HepG2 (cell line): Measurements from ENCODE around the gene SYVN1. TPM values are rescaled to one million over a fixed set of nuclear protein-coding genes. Genes with fewer than 3 reads are reported as not detected.

ENCODE experiments used
- CHD2 ChIP-seq: IDR thresholded peaks from 2 replicates; pipeline ENCODE4 v1.6.1; 2011; ENCODE audit warnings: low read depth, low read length, improper control_type of control experiment
- EP300 ChIP-seq, 3 experiments: sonication (generic) in 1 of 3; formaldehyde crosslinking in 1 of 3; IDR thresholded peaks; 2 replicates each; pipeline versions ENCODE4 v1.5.1 to v1.6.1; 2011 to 2020; ENCODE audit warnings: low read depth in 2 of 3, low read length in 2 of 3, borderline replicate concordance in 1 of 3, improper control_type of control experiment in 1 of 3, mild to moderate bottlenecking in 1 of 3, missing genetic modification reagents in 1 of 3, moderate library complexity in 1 of 3
- FOXA1 ChIP-seq, 2 experiments: fragments of 450-650 bp in 1 of 2; sonication (generic) in 1 of 2; formaldehyde crosslinking in 1 of 2; IDR thresholded peaks; 2 replicates each; pipeline versions ENCODE4 v1.4.0 to v1.6.1; 2016 to 2020; ENCODE audit warnings: missing genetic modification reagents in 1 of 2
- HES4 ChIP-seq: sonication (generic); formaldehyde crosslinking; IDR thresholded peaks from 2 replicates; pipeline ENCODE4 v1.9.0; 2021; ENCODE audit warnings: mild to moderate bottlenecking, missing genetic modification reagents, borderline replicate concordance
- MED1 ChIP-seq: sonication (generic); formaldehyde crosslinking; IDR thresholded peaks from 2 replicates; pipeline ENCODE4 v1.4.0; 2020; ENCODE audit warnings: missing genetic modification reagents
- MTA1 ChIP-seq: sonication (generic); formaldehyde crosslinking; IDR thresholded peaks from 2 replicates; pipeline ENCODE4 v1.4.0; 2020; ENCODE audit warnings: missing genetic modification reagents, mild to moderate bottlenecking, borderline replicate concordance
- POLR2G ChIP-seq: fragments of 200-400 bp; formaldehyde crosslinking; IDR thresholded peaks from 2 replicates; pipeline ENCODE4 v1.6.1; 2018; ENCODE audit warnings: mild to moderate bottlenecking, low read depth, low read length, moderate library complexity
- SMAD3 ChIP-seq: sonication (generic); formaldehyde crosslinking; IDR thresholded peaks from 2 replicates; pipeline ENCODE4 v1.4.0; 2020; ENCODE audit warnings: missing genetic modification reagents
- SP4 ChIP-seq: sonication (generic); formaldehyde crosslinking; IDR thresholded peaks from 2 replicates; pipeline ENCODE4 v1.8.1; 2023; ENCODE audit warnings: mild to moderate bottlenecking, missing genetic modification reagents
- ZNF552 ChIP-seq: sonication (generic); formaldehyde crosslinking; IDR thresholded peaks from 2 replicates; pipeline ENCODE4 v1.9.0; 2022; ENCODE audit warnings: missing genetic modification reagents, mild to moderate bottlenecking, borderline replicate concordance
- ZNF781 ChIP-seq: sonication (generic); formaldehyde crosslinking; IDR thresholded peaks from 2 replicates; pipeline ENCODE4 v1.5.1; 2020; ENCODE audit warnings: borderline replicate concordance, mild to moderate bottlenecking, missing genetic modification reagents; ENCODE audit errors: not compliant biosample characterization
- ZNF792 ChIP-seq: IDR thresholded peaks from 2 replicates; pipeline ENCODE4 v1.6.1; 2016
- ZNF841 ChIP-seq: sonication (generic); formaldehyde crosslinking; IDR thresholded peaks from 2 replicates; pipeline ENCODE4 v1.8.1; 2023; ENCODE audit warnings: missing genetic modification reagents, borderline replicate concordance
- ZNF891 ChIP-seq: sonication (generic); formaldehyde crosslinking; IDR thresholded peaks from 2 replicates; pipeline ENCODE4 v1.5.0; 2020; ENCODE audit warnings: mild to moderate bottlenecking, missing genetic modification reagents
- ZZZ3 ChIP-seq: sonication (generic); formaldehyde crosslinking; IDR thresholded peaks from 2 replicates; pipeline ENCODE4 v1.4.0; 2020; ENCODE audit warnings: missing genetic modification reagents, mild to moderate bottlenecking, borderline replicate concordance
- polyA plus RNA-seq, 8 experiments: library from polyadenylated mRNA; depleted of rRNA in 3 of 8; stranded (reverse) in 7 of 8; unstranded in 1 of 8; fragments of >200 nt; fragmentation: Illumina TruSeq in 4 of 8; extraction: Trizol in 4 of 8; gene quantifications; 2 replicates each; pipeline versions ENCODE4 v1.2.1 to v1.2.3, GENCODE V29; 2011 to 2016; ENCODE audit warnings: low read depth in 4 of 8, missing spikeins in 1 of 8, mixed read lengths in 1 of 8; ENCODE audit not compliant: insufficient read depth in 1 of 8
- total RNA-seq, 5 experiments: library from RNA; depleted of rRNA; stranded (reverse); fragments of >200 nt; fragmentation: Illumina TruSeq; extraction: Trizol; gene quantifications; 2 replicates each; pipeline ENCODE4 v1.2.3, GENCODE V29; 2016; ENCODE audit warnings: low read depth in 1 of 5
- TF ChIP-seq, protein P1 (sequence below): sonication (generic); formaldehyde crosslinking; IDR thresholded peaks from 2 replicates; pipeline ENCODE4 v1.4.0; 2020; ENCODE audit warnings: low read depth, missing genetic modification reagents
- TF ChIP-seq, protein P2 (sequence below): sonication (generic); formaldehyde crosslinking; IDR thresholded peaks from 2 replicates; pipeline ENCODE4 v1.5.0; 2020; ENCODE audit warnings: missing genetic modification reagents
- TF ChIP-seq, protein P3 (sequence below): sonication (generic); formaldehyde crosslinking; IDR thresholded peaks from 2 replicates; pipeline ENCODE4 v1.4.0; 2020; ENCODE audit warnings: missing genetic modification reagents

The SYVN1 gene
- total and polyA plus RNA-seq, 2 of the 13 experiments (the other 11 are each of a cell fraction or from before 2014, with no cell fraction given) = 10.3 to 22.5 TPM

DNA sequence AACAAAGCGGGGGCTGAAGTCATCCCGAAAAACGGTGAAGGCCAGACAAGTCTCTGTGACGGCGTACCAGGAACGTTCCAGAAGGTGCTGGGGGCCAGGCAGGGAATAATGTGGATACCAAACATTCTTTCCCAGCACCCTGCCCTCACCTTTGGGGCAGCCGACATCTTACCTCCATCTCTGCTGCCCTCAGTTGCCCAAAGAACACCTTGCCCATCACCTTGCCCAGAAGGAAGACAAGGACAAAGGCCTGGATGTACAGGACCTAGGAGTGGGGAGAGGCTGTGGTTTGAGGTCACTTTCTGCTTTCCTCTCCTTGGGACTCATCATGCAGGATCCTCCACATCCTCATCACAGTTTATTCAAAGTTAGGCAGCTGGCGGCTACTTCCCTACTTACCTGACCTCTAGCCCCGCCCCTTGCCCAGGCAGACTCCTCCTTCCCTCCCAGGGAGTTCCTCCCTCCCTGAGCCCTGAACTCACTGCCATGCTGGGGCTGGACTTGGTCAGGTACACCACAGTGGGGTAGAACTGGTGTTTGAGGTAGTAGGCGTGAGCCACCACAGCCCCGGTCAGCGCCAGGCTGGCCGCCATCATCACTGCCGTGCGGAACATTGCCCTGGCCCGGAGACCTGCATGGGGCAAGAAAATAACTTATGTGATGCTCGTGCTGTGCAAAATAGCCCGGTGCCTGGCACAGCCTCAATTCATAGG is 1.2 kb downstream of the SYVN1 start (continued):
- TF ChIP-seq ZNF792 (CRISPR knock-in tag) (no peak), ZNF552 (no peak), SMAD3 (CRISPR knock-in tag) (no peak), ZNF841 (no peak), HES4 (0 out of 2 replicates have a peak, but pooled peaks have one; percentile 31), POLR2G (peak; percentile 53), EP300 (IDR thresholded peaks at IDR 0.05; ENCODE audit: low read depth in 2 of 2, low read length in 2 of 2) (no peak), EP300 (CRISPR knock-in tag; IDR thresholded peaks at IDR 0.05; ENCODE audit: borderline replicate concordance) (no peak), ZNF781 (CRISPR knock-in tag) (no peak), CHD2 (no peak), MED1 (0 out of 2 replicates have a peak, but pooled peaks have one; percentile 12), ZZZ3 (CRISPR knock-in tag) (no peak), SP4 (CRISPR knock-in tag) (0 out of 2 replicates have a peak, but pooled peaks have one; percentile 23), MTA1 (CRISPR knock-in tag) (0 out of 2 replicates have a peak, but pooled peaks have one; percentile 25), FOXA1 (IDR thresholded peaks at IDR 0.05) (no peak), FOXA1 (CRISPR knock-in tag; IDR thresholded peaks at IDR 0.05) (no peak), ZNF891 (no peak)
- TF ChIP-seq, protein P1, sequence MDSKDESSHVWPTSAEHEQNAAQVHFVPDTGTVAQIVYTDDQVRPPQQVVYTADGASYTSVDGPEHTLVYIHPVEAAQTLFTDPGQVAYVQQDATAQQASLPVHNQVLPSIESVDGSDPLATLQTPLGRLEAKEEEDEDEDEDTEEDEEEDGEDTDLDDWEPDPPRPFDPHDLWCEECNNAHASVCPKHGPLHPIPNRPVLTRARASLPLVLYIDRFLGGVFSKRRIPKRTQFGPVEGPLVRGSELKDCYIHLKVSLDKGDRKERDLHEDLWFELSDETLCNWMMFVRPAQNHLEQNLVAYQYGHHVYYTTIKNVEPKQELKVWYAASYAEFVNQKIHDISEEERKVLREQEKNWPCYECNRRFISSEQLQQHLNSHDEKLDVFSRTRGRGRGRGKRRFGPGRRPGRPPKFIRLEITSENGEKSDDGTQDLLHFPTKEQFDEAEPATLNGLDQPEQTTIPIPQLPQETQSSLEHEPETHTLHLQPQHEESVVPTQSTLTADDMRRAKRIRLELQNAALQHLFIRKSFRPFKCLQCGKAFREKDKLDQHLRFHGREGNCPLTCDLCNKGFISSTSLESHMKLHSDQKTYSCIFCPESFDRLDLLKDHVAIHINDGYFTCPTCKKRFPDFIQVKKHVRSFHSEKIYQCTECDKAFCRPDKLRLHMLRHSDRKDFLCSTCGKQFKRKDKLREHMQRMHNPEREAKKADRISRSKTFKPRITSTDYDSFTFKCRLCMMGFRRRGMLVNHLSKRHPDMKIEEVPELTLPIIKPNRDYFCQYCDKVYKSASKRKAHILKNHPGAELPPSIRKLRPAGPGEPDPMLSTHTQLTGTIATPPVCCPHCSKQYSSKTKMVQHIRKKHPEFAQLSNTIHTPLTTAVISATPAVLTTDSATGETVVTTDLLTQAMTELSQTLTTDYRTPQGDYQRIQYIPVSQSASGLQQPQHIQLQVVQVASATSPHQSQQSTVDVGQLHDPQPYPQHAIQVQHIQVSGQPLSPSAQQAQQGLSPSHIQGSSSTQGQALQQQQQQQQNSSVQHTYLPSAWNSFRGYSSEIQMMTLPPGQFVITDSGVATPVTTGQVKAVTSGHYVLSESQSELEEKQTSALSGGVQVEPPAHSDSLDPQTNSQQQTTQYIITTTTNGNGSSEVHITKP (CRISPR knock-in tag) = peak; percentile 67; the same call in 1 of the 2 replicates
- TF ChIP-seq, protein P2, sequence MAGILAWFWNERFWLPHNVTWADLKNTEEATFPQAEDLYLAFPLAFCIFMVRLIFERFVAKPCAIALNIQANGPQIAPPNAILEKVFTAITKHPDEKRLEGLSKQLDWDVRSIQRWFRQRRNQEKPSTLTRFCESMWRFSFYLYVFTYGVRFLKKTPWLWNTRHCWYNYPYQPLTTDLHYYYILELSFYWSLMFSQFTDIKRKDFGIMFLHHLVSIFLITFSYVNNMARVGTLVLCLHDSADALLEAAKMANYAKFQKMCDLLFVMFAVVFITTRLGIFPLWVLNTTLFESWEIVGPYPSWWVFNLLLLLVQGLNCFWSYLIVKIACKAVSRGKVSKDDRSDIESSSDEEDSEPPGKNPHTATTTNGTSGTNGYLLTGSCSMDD = no peak
- TF ChIP-seq, protein P3, sequence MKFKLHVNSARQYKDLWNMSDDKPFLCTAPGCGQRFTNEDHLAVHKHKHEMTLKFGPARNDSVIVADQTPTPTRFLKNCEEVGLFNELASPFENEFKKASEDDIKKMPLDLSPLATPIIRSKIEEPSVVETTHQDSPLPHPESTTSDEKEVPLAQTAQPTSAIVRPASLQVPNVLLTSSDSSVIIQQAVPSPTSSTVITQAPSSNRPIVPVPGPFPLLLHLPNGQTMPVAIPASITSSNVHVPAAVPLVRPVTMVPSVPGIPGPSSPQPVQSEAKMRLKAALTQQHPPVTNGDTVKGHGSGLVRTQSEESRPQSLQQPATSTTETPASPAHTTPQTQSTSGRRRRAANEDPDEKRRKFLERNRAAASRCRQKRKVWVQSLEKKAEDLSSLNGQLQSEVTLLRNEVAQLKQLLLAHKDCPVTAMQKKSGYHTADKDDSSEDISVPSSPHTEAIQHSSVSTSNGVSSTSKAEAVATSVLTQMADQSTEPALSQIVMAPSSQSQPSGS (CRISPR knock-in tag) = no peak
